Activated CD8-positive, alpha-beta T cell treated with anti-CD3 and anti-CD28 coated beads for 36 hours (primary cell): ENCODE data around the gene MEGF8. TPM values are rescaled to one million over a fixed set of nuclear protein-coding genes. Genes with fewer than 3 reads are reported as not detected.

Source experiments
- ATAC-seq: fragments of 200-7000 bp; cut with Tn5 transposase; one replicate; pipeline ENCODE4 v1.10.0; 2021; ENCODE audit warnings: mild to moderate bottlenecking, moderate library complexity
- CTCF ChIA-PET: fragments of 350-600 bp; sonication (Branson Sonifier 250); formaldehyde crosslinking; loops from one replicate; lab custom pipeline; 2021; ENCODE audit warnings: antibody characterized with exemption; lab: Charles Lee
- POLR2A ChIA-PET: fragments of 350-600 bp; sonication (Branson Sonifier 250); formaldehyde crosslinking; loops from one replicate; lab custom pipeline; 2021; ENCODE audit warnings: antibody characterized with exemption; lab: Charles Lee
- DNase-seq: peaks from one replicate; pipeline ENCODE4 v3.0.0-alpha.2; 2020
- H3K27ac Mint-ChIP-seq: one replicate; pipeline ENCODE4 v1.8.0; 2021; ENCODE audit warnings: mild to moderate bottlenecking, mixed read lengths
- H3K27me3 Mint-ChIP-seq: one replicate; pipeline ENCODE4 v1.8.0; 2021; ENCODE audit warnings: mixed read lengths
- H3K36me3 Mint-ChIP-seq: one replicate; pipeline ENCODE4 v1.8.0; 2021; ENCODE audit warnings: low read depth, mixed read lengths
- H3K4me1 Mint-ChIP-seq: one replicate; pipeline ENCODE4 v1.8.0; 2021; ENCODE audit warnings: low read depth, mixed read lengths
- H3K4me3 Mint-ChIP-seq: one replicate; pipeline ENCODE4 v1.8.0; 2021; ENCODE audit warnings: mild to moderate bottlenecking, moderate library complexity, mixed read lengths
- H3K9me3 Mint-ChIP-seq: one replicate; pipeline ENCODE4 v1.8.0; 2021; ENCODE audit warnings: mixed read lengths
- intact Hi-C: fragments of 100-400 bp; cut with micrococcal nuclease; formaldehyde crosslinking; loops from one replicate; pipeline ENCODE4 v1.10.0; 2022
- total RNA-seq, 2 experiments: library from RNA; stranded (reverse); gene quantifications; one replicate each; pipeline ENCODE4 v1.2.3, GENCODE V29; 2021
- TF ChIP-seq, protein P1 (sequence below): fragments of 200-600 bp; IDR thresholded peaks from one replicate; pipeline ENCODE4 v1.8.0; 2022; ENCODE audit warnings: antibody characterized with exemption, mild to moderate bottlenecking

MEGF8 gene
- total RNA-seq, 2 experiments from 2014 or later = 7.0 to 8.0 TPM

DNA sequence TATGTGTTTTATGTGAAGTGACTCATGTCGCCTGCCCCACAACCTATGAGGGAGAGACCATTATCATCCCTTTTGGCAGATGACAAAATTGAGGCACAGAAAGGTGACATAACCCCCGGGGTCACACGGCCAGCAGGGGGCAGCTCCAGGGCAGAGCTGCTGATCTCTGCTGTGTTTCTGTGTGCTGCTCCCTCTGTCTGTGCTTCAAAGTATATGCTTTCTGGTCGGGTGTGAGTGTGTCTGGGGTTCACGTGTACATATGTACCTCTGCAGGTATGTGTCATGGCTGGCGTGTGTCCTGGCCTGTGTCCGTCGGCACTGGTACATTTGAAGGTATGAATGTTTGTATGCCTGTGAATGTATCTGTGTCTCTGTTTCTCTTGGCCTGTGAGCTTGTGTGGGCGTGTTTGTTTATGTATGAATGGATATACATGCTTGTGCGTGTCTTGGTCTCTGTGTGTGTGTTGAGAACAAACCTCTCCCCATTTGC is 94.7 kb downstream of the MEGF8 start:
- H3K27ac Mint-ChIP-seq = no peak overlapping the region
- ATAC-seq (peak; percentile 53), DNase-seq (peak; percentile 91)
- no peaks in the 10 kb centered on the region for H3K9me3 Mint-ChIP-seq
- CTCF ChIA-PET = interaction anchor here (1.0 to 3.5 kb wide), 11 partner anchors 11 to 288 kb away, joined by 3 to 27 read pairs (median 7); partner anchors contain the start of genes CEACAM1, CXCL17 and POU2F2
- H3K27me3 Mint-ChIP-seq = no peaks in the 10 kb centered on the region
- intact Hi-C loops = no loop called here
- peaks cover 35% of the 10 kb centered on the region for H3K4me1 Mint-ChIP-seq
- TF ChIP-seq, protein P1, sequence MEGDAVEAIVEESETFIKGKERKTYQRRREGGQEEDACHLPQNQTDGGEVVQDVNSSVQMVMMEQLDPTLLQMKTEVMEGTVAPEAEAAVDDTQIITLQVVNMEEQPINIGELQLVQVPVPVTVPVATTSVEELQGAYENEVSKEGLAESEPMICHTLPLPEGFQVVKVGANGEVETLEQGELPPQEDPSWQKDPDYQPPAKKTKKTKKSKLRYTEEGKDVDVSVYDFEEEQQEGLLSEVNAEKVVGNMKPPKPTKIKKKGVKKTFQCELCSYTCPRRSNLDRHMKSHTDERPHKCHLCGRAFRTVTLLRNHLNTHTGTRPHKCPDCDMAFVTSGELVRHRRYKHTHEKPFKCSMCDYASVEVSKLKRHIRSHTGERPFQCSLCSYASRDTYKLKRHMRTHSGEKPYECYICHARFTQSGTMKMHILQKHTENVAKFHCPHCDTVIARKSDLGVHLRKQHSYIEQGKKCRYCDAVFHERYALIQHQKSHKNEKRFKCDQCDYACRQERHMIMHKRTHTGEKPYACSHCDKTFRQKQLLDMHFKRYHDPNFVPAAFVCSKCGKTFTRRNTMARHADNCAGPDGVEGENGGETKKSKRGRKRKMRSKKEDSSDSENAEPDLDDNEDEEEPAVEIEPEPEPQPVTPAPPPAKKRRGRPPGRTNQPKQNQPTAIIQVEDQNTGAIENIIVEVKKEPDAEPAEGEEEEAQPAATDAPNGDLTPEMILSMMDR = peak; percentile 95
- POLR2A ChIA-PET = interaction anchor here (0.8 to 1.6 kb wide), 3 partner anchors 14 to 297 kb away, joined by 3 to 4 read pairs (median 3); no protein-coding TSS in a partner anchor
- H3K36me3 Mint-ChIP-seq = peaks cover 5% of the 10 kb centered on the region
- no peak overlapping the region for H3K4me3 Mint-ChIP-seq

DNA sequence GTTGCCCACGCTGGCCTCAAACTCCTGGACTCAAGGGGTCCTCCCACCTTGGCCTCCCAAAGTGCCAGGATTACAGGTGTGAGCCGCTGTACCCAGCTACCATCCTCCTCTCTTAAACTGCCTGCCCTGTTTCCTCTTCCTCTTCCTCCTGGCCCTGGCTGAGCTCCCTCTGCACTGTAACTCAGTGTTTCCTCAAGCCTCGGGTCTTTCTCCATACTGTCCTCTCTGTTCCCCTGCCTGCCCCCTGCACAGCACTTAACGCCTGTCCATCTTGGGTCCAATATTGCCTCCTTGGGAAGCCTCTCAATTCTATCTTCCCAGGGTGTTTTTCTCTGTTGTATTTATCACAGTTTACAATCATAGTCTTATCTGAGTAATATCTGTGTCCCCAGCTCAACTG is 95.7 kb downstream of the MEGF8 start:
- Mint-ChIP-seq H3K36me3 (peaks cover 5% of the 10 kb centered on the region), H3K4me1 (peaks cover 35% of the 10 kb centered on the region), H3K9me3 (no peaks in the 10 kb centered on the region), H3K27me3 (no peaks in the 10 kb centered on the region), H3K4me3 (no peak overlapping the region), H3K27ac (no peak overlapping the region)
- CTCF ChIA-PET = interaction anchor here (1.2 to 3.5 kb wide), 8 partner anchors 10 to 142 kb away, joined by 4 to 27 read pairs (median 10); partner anchors contain the start of gene CXCL17
- POLR2A ChIA-PET = interaction anchor here (0.9 to 1.6 kb wide), 2 partner anchors 9 to 19 kb away, joined by 3 to 4 read pairs; no protein-coding TSS in a partner anchor
- ATAC-seq (no peak), DNase-seq (no peak)
- TF ChIP-seq, protein P1 = no peak
- intact Hi-C loops = no loop called here

DNA sequence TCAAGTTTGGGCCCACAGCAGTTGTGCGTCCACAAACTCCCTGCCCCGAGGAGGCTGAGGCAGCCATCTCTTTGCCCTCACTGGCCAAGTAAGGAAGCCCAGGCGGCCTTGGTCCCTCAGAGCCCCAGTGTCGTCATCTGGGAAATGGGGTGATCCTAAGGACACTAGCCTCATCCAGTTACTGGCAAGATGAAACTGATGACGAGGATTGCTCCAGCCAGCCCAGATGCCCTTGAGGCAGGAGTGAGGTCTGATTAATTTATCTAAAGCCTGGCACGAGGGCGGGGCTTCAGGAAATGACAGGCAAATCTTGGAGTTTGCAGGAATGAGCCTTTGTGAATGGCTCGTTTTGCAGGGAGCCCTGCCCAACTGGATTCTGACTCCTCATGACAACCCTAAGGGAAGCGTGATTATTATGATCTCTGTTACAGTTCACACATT is 96.2 kb downstream of the MEGF8 start:
- Mint-ChIP-seq H3K36me3 (peaks cover 5% of the 10 kb centered on the region), H3K27me3 (no peaks in the 10 kb centered on the region), H3K9me3 (no peaks in the 10 kb centered on the region), H3K4me1 (peaks cover 35% of the 10 kb centered on the region), H3K27ac (no peak overlapping the region), H3K4me3 (peak overlapping the region; percentile 90)
- ChIA-PET POLR2A (interaction anchor here (0.9 to 1.6 kb wide), 2 partner anchors 9 to 20 kb away, joined by 3 to 4 read pairs; no protein-coding TSS in a partner anchor), CTCF (interaction anchor here (1.0 to 3.2 kb wide), 6 partner anchors 12 to 142 kb away, joined by 4 to 27 read pairs (median 10); partner anchors contain the start of gene CXCL17)
- ATAC-seq = no peak
- TF ChIP-seq, protein P1 = no peak
- intact Hi-C loops = no loop called here
- no peak for DNase-seq

DNA sequence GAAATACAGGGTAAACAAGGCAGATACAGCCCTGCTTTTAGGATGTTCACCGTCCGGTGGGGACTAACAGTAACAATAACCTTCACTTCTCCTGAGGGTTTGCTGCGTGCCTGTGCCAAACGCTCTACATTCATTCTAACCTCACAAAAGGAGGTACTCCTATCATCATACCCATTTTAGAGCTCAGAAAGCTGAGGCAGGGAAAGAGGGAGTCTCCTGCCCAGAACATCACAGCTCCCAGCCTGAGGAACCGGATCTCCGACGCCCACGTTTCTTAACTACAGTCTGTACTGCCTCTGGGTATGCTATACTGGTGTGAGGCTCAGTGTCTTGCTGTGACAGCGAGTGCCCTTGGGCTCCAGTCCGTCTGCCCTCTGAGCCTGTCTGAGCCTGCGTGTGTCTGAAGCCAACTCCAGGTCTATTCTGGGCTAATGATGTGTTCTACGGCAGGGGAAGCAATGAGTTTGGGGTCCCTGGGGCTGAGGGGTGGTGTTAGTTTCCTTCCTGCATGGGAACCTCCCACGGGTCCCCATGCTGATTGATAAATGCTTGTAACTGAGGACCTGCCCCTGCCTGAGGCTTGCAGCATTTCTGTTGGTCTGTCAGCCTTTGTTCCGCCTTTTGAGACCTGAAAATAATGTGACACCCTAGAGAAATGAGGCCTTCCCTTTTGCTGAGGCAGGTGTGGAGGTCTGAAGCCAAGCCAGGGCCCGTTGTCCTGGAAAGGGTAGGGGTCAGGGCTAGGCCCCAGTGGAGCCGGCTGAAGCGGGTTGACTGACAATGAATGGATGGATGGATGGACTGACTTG is 96.9 kb downstream of the MEGF8 start:
- DNase-seq (peak; percentile 31), ATAC-seq (no peak)
- TF ChIP-seq, protein P1 = no peak
- no peaks in the 10 kb centered on the region for H3K27me3 Mint-ChIP-seq
- POLR2A ChIA-PET = interaction anchor here (0.7 to 2.1 kb wide), 4 partner anchors 12 to 557 kb away, joined by 3 to 6 read pairs (median 4); no protein-coding TSS in a partner anchor
- H3K9me3 Mint-ChIP-seq = no peaks in the 10 kb centered on the region
- intact Hi-C loops = no loop called here
- H3K27ac Mint-ChIP-seq = peak overlapping the region; percentile 89
- CTCF ChIA-PET = interaction anchor here (1.0 to 3.1 kb wide), 4 partner anchors 11 to 23 kb away, joined by 3 to 12 read pairs (median 6); no protein-coding TSS in a partner anchor
- H3K36me3 Mint-ChIP-seq = peaks cover 5% of the 10 kb centered on the region
- peaks cover 35% of the 10 kb centered on the region for H3K4me1 Mint-ChIP-seq
- peak overlapping the region; percentile 90 for H3K4me3 Mint-ChIP-seq
